AG04449 (cell line): ENCODE data around the gene HNMT.

Source experiments
- CTCF ChIA-PET: fragments of 350-600 bp; formaldehyde crosslinking; extraction: SDS; loops from one replicate; lab custom pipeline; 2021; ENCODE audit warnings: antibody characterized with exemption; lab: Yijun Ruan, JAX
- POLR2A ChIA-PET: fragments of 400-600, 350-600 bp; formaldehyde crosslinking; extraction: SDS; loops from one replicate; lab custom pipeline; 2020; ENCODE audit warnings: antibody characterized with exemption, inconsistent platforms; lab: Yijun Ruan, JAX
- DNase-seq: peaks from one replicate; pipeline ENCODE4 v3.0.0-alpha.2; 2010; ENCODE audit warnings: low read depth, low spot score
- H3K4me3 ChIP-seq: 2 replicates; pipeline ENCODE4 v1.5.1; 2011; ENCODE audit warnings: low read depth, mild to moderate bottlenecking, control low read depth, low read length
- TF ChIP-seq, protein P1 (sequence below): IDR thresholded peaks from one replicate; pipeline ENCODE4 v1.5.1; 2011; ENCODE audit warnings: mild to moderate bottlenecking, moderate library complexity, low read length, control low read depth, inconsistent platforms; ENCODE audit not compliant: insufficient read depth; ENCODE audit errors: missing control alignments

The HNMT gene

DNA sequence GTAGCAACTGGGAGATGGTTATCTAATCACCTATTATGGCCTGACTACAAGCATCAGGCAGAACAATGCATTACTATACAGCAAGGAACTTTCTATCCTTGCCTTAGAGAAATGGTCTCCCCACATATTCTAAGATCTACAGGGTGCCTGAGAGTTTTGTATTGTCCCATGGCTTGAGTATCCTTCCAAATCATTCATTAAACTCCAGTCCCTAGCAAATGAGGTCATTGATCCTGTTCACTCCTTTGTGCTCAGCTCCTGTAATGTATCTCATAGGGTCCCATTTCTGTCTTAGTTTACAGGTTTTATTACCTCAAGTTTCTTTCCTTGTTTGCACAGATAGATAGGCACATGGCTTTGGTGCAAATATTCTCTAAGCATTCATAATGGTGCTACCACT, 9.0 kb downstream of the HNMT start:
- ChIA-PET POLR2A (no interaction called here), CTCF (interaction anchor here (1.0 kb wide), 1 partner anchor 23 kb away, joined by 3 read pairs; no protein-coding TSS in a partner anchor)
- DNase-seq, result no peak
- TF ChIP-seq, protein P1, sequence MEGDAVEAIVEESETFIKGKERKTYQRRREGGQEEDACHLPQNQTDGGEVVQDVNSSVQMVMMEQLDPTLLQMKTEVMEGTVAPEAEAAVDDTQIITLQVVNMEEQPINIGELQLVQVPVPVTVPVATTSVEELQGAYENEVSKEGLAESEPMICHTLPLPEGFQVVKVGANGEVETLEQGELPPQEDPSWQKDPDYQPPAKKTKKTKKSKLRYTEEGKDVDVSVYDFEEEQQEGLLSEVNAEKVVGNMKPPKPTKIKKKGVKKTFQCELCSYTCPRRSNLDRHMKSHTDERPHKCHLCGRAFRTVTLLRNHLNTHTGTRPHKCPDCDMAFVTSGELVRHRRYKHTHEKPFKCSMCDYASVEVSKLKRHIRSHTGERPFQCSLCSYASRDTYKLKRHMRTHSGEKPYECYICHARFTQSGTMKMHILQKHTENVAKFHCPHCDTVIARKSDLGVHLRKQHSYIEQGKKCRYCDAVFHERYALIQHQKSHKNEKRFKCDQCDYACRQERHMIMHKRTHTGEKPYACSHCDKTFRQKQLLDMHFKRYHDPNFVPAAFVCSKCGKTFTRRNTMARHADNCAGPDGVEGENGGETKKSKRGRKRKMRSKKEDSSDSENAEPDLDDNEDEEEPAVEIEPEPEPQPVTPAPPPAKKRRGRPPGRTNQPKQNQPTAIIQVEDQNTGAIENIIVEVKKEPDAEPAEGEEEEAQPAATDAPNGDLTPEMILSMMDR, result no peak
- no peak overlapping the region for H3K4me3 ChIP-seq

DNA sequence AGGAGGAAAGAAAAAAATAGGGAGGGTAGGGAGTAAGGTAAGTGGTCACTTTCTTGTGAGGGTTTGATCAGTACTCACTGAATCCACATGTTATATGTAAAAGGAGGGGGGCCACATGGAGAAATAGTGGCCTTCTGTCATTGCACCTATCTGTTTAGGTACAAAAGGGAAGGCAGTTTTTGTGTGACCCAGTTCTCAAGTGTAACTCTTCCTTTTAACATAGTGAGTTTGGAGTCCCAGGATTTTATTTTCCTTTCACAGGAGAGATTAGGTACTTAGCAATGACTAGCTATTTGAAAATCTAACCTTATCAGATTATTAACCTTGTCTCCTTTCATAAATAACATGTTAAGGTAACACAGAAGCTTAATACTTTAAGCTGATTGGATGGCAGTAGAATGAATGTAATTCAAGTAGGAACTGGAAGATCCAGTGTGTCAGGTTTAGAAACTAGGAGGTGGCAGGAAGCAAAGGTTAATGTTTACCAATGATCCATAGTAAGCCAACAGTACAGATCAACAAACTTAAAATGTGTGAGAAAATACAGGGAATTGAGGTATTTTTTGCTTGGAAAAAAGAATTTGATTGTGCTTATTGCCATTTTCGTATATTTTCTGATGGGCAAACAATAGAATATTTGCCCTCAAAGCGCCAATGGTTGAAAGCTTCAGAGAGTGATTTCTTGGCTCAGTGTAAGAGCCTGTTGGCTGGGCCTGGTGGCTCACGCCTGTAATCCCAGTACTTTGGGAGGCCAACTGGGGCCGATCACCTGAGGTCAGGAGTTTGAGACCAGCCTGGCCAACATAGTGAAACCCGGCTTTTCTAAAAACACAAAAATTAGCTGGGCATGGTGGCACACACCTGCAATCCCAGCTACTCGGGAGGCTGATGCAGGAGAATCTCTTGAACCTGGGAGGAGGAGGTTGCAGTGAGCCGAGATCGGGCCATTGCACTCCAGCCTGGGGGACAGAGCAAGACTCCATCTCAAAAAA, 11.3 kb downstream of the HNMT start:
- no peak overlapping the region for H3K4me3 ChIP-seq
- no peak for DNase-seq
- TF ChIP-seq, protein P1, result no peak
- CTCF ChIA-PET, result no interaction called here
- POLR2A ChIA-PET, result no interaction called here

DNA sequence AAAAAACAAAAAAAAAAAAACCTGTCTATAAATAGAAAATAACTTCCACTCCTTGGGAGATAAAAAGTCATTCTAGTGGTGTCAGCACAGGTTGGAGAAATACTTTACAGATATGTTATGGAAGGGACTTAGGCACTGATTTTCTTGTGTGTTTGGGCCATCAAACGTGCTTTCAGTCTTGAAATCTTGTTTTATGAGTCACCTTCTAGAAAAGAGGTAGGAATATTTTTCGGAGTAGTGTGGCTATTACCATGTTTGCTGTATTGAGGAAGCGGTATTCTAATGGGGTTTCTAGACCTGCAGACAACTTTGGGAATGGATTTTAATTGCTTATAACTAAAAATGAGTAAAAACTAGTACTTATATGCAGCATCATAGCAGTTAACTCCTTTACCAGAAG, 12.0 kb downstream of the HNMT start:
- TF ChIP-seq, protein P1, result no peak
- CTCF ChIA-PET, result no interaction called here
- DNase-seq, result no peak
- no peak overlapping the region for H3K4me3 ChIP-seq
- POLR2A ChIA-PET, result no interaction called here

DNA sequence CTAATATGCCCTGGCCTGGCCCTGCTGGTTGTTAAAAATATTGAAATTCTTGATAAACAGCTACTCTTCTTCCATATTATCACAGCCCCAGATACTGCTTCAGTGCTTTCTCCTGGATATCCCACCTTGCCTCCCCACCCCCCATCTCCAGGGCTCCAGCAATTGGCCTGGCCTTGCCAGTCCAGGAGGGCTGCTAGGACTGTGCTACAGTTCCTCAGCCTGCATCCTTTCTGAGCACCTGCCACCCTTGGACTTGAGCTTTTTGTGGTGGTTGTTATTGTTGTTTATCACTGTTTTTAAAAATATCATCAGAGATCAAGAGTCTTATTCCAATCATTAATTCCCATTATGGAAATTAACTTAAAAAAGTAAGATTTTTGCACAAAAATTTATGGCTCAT, 13.5 kb downstream of the HNMT start:
- no peak overlapping the region for H3K4me3 ChIP-seq
- TF ChIP-seq, protein P1, result no peak
- ChIA-PET POLR2A (no interaction called here), CTCF (interaction anchor here (1.5 kb wide), 1 partner anchor 9 kb away, joined by 3 read pairs; no protein-coding TSS in a partner anchor)
- no peak for DNase-seq

DNA sequence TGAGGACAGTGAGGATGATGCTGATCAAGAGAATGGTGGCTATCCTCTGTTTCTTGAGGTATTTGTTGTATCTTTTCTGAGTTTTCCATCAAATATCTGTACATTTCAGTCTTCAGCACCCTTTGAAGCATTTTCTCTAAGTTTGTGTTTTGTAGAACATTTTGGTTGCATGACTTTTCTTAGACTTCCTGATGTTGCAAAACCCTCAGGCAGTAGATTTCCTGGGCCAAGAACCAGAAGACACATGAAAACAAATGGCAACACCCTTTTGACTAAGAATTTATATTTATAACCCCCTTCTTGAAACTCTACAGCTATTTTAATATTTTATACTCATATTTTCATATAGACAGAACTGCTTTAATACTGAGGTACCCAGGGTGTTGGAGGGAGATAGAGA, 16.2 kb downstream of the HNMT start:
- no peak for DNase-seq
- POLR2A ChIA-PET, result no interaction called here
- CTCF ChIA-PET, result no interaction called here
- no peak overlapping the region for H3K4me3 ChIP-seq
- TF ChIP-seq, protein P1, result no peak

DNA sequence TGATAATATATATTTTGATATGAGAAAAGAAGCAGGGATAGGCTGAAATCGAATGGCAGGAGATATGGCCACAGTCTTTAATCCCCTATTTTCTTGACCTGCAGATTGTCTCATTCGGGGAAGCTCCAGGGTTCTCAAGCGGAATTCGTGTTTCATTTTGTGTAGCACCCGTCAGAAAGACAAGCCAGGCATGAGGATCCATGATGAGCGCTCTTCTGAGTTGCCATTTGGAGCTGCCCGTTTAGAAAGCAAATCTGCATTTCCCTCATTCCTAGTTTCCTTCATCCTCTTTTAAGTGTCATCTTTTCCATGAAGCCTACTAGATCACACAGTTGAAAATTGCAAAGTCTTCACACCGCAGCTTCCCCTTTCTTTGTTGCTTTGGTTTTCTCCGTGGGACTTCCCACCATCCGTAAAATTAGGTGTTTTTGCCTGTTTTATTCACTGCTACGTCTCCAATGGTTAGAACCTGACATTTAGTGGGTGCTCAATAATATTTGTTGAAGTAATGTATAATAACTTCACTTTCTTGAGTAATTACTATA, 16.9 kb downstream of the HNMT start:
- TF ChIP-seq, protein P1, result no peak
- ChIA-PET CTCF (no interaction called here), POLR2A (no interaction called here)
- no peak for DNase-seq
- no peak overlapping the region for H3K4me3 ChIP-seq
